Uterus (tissue), 2 donors: ENCODE results near the gene ZNF736.
"Not testable (repeated sequence)": the region's sequence is repeated elsewhere in the genome, so short reads cannot be mapped to it uniquely, and the experiment has no call there.

ENCODE experiments used
- CTCF ChIP-seq, 4 experiments: fragments of 200-600 bp in 2 of 4; fragments of 450-650 bp in 2 of 4; sonication (generic) in 2 of 4; IDR thresholded peaks; one replicate each; pipeline ENCODE4 v1.5.1; 2016 to 2019; ENCODE audit warnings: antibody characterized with exemption in 4 of 4, mild to moderate bottlenecking in 2 of 4, moderate library complexity in 1 of 4
- POLR2A ChIP-seq, 2 donors: fragments of 450-650 bp; IDR thresholded peaks; one replicate each; pipeline ENCODE4 v1.6.1; 2016; ENCODE audit warnings: antibody characterized with exemption in 2 of 2, mild to moderate bottlenecking in 1 of 2, moderate library complexity in 1 of 2

DNA sequence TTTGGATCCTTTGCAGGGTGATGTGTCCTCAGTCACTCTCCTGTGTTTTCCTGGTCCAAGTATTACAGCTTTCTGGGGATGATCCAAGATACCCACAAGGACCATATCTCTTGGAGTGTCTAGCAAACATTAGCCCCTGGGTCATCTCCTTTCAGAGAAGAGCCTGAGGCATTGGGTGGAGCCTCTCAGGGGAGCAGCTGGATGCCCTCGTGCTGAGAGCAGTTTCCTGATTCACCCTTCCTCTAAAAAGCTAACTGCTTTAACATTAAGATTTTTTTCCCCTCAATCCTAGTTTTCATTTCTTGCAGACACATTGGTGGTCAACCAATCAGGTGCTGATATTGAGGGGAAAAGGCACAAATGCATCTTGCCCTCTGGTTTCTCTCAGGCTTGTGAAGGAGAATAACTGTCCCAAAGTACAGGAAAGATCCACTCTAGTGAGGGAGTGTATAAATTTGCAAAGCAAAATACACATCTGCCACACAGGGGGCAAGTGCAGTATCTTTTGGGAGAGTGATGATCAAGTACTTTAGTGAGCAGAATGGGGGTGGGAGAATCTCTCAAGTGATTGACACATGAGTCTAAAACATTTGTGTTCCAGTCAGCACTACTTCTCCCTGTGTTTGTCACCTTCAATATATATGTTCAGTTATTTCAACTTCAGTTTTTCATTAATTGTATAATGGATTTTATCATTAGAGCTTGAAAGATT is 2.4 kb downstream of the ZNF736 start:
- not testable (repeated sequence) for TF ChIP-seq CTCF, POLR2A (IDR thresholded peaks at IDR 0.05)
